Ovary (tissue), 9 donors: ENCODE results near the gene PIGC. TPM values are rescaled to one million over a fixed set of nuclear protein-coding genes. Genes with fewer than 3 reads are reported as not detected.

ENCODE experiments used
- DNase-seq, 5 donors: peaks; one replicate each; pipeline ENCODE4 v3.0.0-alpha.2; 2019 to 2020
- H3K27ac ChIP-seq, 2 donors: fragments of 200-600 bp; one replicate each; pipeline versions ENCODE4 v1.5.1 to v1.8.0; 2019 to 2022
- H3K27me3 ChIP-seq: fragments of 200-600 bp; one replicate; pipeline ENCODE4 v1.8.0; 2022
- H3K36me3 ChIP-seq: fragments of 200-600 bp; sonication (generic); one replicate; pipeline ENCODE4 v1.5.1; 2019
- H3K4me1 ChIP-seq: one replicate; pipeline ENCODE4 v1.8.1; 2013; ENCODE audit warnings: mild to moderate bottlenecking, moderate library complexity; ENCODE audit not compliant: insufficient read depth
- H3K4me3 ChIP-seq: fragments of 200-600 bp; sonication (generic); one replicate; pipeline ENCODE4 v1.5.1; 2017
- H3K9me3 ChIP-seq, 2 donors: fragments of 200-600 bp in 1 of 2; sonication (generic) in 1 of 2; one replicate each; pipeline versions ENCODE4 v1.5.1 to v1.8.1; 2013 to 2019; ENCODE audit warnings: mild to moderate bottlenecking in 1 of 2, moderate library complexity in 1 of 2
- EP300 ChIP-seq: sonication (generic); formaldehyde crosslinking; IDR thresholded peaks from one replicate; pipeline ENCODE4 v1.6.1; 2017; ENCODE audit warnings: antibody characterized with exemption
- POLR2A ChIP-seq: fragments of 450-650 bp; IDR thresholded peaks from one replicate; pipeline ENCODE4 v1.6.1; 2017; ENCODE audit warnings: antibody characterized with exemption, mild to moderate bottlenecking, moderate library complexity
- WGBS, 3 donors: extraction: QIAGEN DNeasy Blood & Tissue Kit in 1 of 3; methylation state at CpG; one replicate each; pipeline versions ENCODE4 v1.1.5 to v1.1.7; 2013 to 2017; 5-methylcytosine and 5-hydroxymethylcytosine counted together
- intact Hi-C, 4 donors: fragments of 100-400 bp; cut with DNase I; formaldehyde crosslinking; loops; one replicate each; pipeline versions ENCODE4 v1.11.0 to v1.15.1; 2022 to 2023
- polyA plus RNA-seq, 2 donors: library from polyadenylated mRNA; stranded (reverse); fragments of 200-250 nt in 1 of 2; fragments of 350-450 nt in 1 of 2; fragmentation: Illumina TruSeq in 1 of 2; extraction: RNeasy Lipid Tissue Mini Kit (QIAGEN cat#74804) in 1 of 2; gene quantifications; one replicate each; pipeline ENCODE4 v1.2.3, GENCODE V29; 2013 to 2014
- total RNA-seq, 7 donors: library from RNA; depleted of rRNA in 2 of 7; stranded (reverse); fragments of >200 nt in 2 of 7; fragmentation: NEBNext Ultra II Directional in 3 of 7; extraction: Animal tissue kit (Norgen Biotek cat#: 25700) in 3 of 7; gene quantifications; one replicate each; pipeline versions ENCODE4 v1.1.0 to v1.2.4, GENCODE V29; 2016 to 2023
- TF ChIP-seq, protein P1 (sequence below), 3 donors: fragments of 450-650 bp in 2 of 3; fragments of 200-600 bp in 1 of 3; IDR thresholded peaks; one replicate each; pipeline versions ENCODE4 v1.5.1 to v1.8.0; 2016 to 2022; ENCODE audit warnings: antibody characterized with exemption in 3 of 3, mild to moderate bottlenecking in 1 of 3
- donor health status: DM: no; HTN: no; CAD: no; lungs with moderate emphysema.
- donor health status: DM: no; HTN: no; CAD: no.
- donor health status: Bipolar disorder and iron deficiency.
- donor health status: DM: yes; HTN: yes; CAD: no.
- donor health status: DM: no; HTN: no; CAD: no.
- donor health status: DM: yes; HTN: yes; CAD: no.

PIGC gene
- total and polyA plus RNA-seq, 9 donors: 21.1 to 49.3 (median 25.1) TPM

DNA sequence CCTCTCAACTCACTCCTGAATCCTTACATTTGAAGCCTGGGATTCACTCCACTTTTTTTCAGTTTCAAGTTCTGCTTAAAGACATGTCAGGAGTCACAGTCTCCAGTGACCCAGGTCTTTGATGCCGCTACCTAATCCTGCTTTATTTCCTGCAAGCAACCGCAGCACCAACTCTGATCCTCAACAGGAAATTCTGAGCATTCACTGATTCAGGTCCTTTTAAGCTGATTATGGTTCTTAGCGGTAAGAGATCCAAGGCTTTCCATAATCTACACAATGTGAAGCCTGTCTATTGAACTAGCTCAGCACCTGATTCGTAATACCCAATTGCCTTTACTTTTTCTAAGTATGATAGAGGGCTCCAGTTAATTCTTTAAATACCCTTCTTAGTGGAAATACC, 43.7 kb upstream of the PIGC start:
- TF ChIP-seq, protein P1, sequence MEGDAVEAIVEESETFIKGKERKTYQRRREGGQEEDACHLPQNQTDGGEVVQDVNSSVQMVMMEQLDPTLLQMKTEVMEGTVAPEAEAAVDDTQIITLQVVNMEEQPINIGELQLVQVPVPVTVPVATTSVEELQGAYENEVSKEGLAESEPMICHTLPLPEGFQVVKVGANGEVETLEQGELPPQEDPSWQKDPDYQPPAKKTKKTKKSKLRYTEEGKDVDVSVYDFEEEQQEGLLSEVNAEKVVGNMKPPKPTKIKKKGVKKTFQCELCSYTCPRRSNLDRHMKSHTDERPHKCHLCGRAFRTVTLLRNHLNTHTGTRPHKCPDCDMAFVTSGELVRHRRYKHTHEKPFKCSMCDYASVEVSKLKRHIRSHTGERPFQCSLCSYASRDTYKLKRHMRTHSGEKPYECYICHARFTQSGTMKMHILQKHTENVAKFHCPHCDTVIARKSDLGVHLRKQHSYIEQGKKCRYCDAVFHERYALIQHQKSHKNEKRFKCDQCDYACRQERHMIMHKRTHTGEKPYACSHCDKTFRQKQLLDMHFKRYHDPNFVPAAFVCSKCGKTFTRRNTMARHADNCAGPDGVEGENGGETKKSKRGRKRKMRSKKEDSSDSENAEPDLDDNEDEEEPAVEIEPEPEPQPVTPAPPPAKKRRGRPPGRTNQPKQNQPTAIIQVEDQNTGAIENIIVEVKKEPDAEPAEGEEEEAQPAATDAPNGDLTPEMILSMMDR (IDR thresholded peaks at IDR 0.05): no peak
- TF ChIP-seq EP300 (no peak), POLR2A (no peak)
- WGBS, 3 donors: 85 to 90% (median 88%) methylated on average over 4 of the region's 4 CpGs

DNA sequence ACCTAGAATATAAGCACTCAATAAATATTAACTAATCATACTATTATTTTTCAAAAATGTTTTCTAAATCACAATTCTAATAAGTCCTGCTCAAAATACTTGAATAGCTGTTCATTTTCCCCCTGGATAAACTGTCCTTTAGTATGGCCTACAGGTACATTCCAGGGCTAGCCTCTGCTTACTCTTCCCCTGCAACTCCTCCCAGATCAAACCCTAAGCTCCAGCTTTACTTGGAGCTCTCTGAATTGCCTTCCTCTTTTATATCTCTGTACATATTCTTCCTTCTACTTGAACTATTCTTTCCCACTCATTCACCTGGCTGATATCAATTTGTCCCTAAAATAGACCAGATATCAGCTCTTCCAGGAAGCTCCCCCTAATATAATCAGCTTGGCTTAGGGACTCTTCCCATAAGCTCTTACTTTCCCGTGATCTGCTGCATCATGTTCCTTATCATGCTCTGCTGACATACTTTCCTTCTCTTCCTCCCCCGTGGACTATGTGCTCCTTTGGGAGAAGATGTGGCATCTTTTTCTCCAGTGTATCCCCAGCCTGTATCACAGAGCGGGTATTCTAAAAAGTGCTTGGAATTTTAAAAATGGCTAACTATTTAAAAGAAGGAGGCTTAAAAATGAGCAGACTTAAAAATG, 43.1 kb upstream of the PIGC start:
- Histone ChIP-seq H3K4me3 (no peak overlapping the region), H3K36me3 (no peaks in the 10 kb centered on the region), H3K27ac (no peak overlapping the region), H3K4me1 (no peaks in the 10 kb centered on the region), H3K9me3 (no peaks in the 10 kb centered on the region), H3K27me3 (no peaks in the 10 kb centered on the region)
- WGBS, 3 donors: 30 to 41% (median 37%) methylated on average over 3 of the region's 3 CpGs
- intact Hi-C loops: no loop called here
- TF ChIP-seq, protein P1 (IDR thresholded peaks at IDR 0.05): no peak
- TF ChIP-seq POLR2A (no peak), EP300 (no peak)
- no peak for DNase-seq

More for the DNA sequence above, 43.7 kb upstream of the PIGC start:
- no peak for DNase-seq
- intact Hi-C loops: no loop called here
- Histone ChIP-seq H3K9me3 (no peaks in the 10 kb centered on the region), H3K4me1 (no peaks in the 10 kb centered on the region), H3K4me3 (no peak overlapping the region), H3K27ac (no peak overlapping the region), H3K27me3 (no peaks in the 10 kb centered on the region), H3K36me3 (no peaks in the 10 kb centered on the region)

GRCh38 chr1:172485626-172486025, 41.8 kb upstream of the PIGC start:
- 59 to 71% (median 67%) methylated on average over 5 of the region's 5 CpGs for WGBS, 3 donors
- intact Hi-C loops: no loop called here
- H3K36me3 ChIP-seq: no peaks in the 10 kb centered on the region

GRCh38 chr1:172484252-172484651, 40.4 kb upstream of the PIGC start:
- no peak for DNase-seq
- intact Hi-C loops: no loop called here
- no peaks in the 10 kb centered on the region for H3K4me1 ChIP-seq
- H3K4me3 ChIP-seq: no peak overlapping the region
- TF ChIP-seq POLR2A: no peak
- TF ChIP-seq, protein P1 (IDR thresholded peaks at IDR 0.05): no peak
- no peak for TF ChIP-seq EP300
- no peaks in the 10 kb centered on the region for H3K27me3 ChIP-seq
- H3K9me3 ChIP-seq: no peaks in the 10 kb centered on the region
- H3K36me3 ChIP-seq: no peaks in the 10 kb centered on the region
- no peak overlapping the region for H3K27ac ChIP-seq

More at GRCh38 chr1:172485626-172486025, 41.8 kb upstream of the PIGC start:
- Histone ChIP-seq H3K9me3 (no peaks in the 10 kb centered on the region), H3K4me3 (no peak overlapping the region), H3K4me1 (no peaks in the 10 kb centered on the region), H3K27ac (no peak overlapping the region), H3K27me3 (no peaks in the 10 kb centered on the region)
- DNase-seq: no peak
- TF ChIP-seq POLR2A (no peak), EP300 (no peak)
- TF ChIP-seq, protein P1 (IDR thresholded peaks at IDR 0.05): no peak
